NCI-H2196 treated with DMSO at 0.1 percent for 48 hours (cell line): ENCODE data around the gene PLD4.

Source experiments
- DNase-seq: peaks from one replicate; lab custom pipeline; 2025; ENCODE audit not compliant: unreplicated experiment; lab: John Stamatoyannopoulos, UW

PLD4 gene

DNA sequence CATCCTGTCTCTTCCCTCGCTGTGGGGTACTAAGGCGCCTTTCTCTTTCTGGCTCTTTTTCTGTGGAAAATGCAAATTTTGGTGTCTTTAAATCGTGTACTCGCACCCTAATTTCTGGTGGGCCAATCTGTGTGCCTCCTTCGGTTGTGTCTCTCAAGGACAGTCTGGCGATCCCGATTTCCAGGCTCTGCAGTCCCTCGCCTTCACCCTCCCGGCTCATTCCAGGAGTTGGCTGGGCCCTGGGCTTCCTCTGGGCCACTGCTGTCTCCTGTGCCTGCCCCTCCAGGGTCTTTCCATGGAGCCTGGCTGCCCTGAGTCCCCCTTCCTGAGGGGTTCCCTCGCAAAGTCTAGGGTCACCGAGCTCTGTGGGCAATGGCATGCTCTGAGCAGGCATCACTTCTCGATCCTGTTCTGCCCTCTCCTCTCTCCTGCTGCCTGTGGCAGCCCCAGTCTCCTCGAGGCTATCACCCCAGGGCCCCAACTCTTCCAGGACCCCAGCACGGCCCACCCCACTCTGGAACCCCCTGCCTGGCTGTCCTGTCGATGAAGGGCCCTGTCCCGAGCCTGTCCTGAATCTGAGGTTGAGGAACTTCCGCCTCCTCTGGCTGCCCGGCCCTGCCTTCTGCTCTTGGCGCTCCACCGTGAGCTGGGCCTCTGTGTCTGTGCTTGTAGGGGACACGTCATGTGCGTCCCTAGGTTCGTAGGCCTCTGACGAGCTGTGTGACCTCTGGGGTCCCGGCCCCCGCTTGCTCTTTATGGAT is 29.4 kb downstream of the PLD4 start:
- no peak for DNase-seq

- no peak for DNase-seq
These were observed 30.2 kb downstream of the PLD4 start for GRCh38 chr14:104954746-104955395.

GRCh38 chr14:104955396-104955770 is 30.7 kb downstream of the PLD4 start:
- DNase-seq: no peak

DNA sequence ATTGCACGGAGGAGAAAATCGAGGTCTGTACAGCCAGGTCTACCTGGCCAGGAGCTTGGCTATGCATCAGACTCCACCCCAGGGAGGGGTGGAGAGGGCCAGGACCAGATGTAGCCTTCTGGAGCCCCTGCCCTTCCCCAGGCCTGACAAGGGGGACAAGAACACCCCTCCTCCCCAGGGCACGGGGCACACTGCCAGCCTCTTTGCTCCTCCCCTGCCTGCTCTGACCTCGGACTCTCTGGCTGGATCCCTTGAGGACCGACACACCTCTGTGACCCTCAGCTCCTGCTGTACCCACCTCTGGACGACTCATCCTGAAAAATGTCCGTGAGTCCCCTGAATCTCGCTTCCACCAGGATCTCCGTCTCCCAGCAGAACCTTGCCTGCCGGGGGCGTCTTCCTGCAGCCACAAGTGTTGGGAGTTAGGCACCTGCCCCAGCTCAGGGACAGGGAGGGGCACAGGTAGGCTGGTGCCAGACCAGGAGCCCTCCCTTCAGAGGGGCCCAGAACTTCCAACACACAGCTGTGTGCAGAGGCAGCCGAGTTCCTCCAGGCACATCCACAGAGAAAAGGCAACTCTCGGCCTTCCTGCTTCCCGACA is 31.7 kb downstream of the PLD4 start:
- DNase-seq: no peak

GRCh38 chr14:104957146-104958113 is 32.8 kb downstream of the PLD4 start:
- DNase-seq: no peak

DNA sequence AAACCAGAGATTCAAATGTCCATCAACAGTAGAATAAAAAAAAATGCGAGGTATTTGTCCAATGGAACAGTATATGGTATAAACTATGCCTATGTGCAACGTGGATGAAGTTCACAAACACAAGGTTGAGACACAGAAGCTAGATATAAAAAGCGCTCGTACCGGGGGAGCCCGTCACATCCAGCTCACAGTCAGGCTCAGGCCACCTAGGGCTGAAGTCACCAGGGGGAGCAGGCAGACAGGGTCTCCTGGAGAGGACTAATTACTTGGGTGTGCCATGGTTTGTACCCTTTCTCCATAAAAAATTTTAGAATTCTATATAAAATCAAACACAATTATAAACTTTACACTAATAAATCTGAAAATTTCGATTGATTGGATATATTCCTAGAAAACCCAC is 39.9 kb downstream of the PLD4 start:
- DNase-seq: no peak

DNA sequence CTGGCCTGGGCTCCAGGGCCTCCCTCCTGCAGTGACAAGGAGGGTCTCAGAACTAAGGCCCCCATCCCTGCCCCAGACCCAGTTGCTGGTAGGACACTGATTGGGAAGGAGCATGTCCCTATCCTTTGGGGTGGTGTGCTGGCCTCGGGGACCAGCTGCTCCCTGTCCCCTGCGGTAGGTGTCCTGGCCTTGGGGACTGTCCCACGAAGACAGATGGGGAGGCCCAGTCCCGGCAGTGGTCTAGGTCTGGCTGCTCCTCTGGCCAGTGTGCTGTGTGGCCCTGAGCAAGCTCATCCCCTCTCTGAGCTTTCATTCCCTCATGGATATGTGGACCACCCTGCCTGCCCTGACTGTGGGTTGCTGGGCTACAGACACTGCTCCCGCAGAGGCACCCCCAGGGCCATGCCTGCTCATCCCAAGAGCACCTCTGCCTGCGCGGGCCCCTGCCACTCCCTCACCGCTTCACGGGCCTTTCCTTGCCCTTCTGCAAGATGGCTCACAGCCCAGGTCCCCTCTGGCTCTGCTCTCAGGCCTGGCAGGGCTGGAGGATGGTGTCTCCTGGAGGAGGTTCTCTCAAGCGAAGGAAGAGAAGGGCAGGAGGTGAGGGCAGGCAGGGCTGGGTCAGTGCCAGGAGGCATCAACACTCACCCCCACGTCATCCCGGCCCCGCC is 41.0 kb downstream of the PLD4 start:
- no peak for DNase-seq

GRCh38 chr14:104966261-104966865 is 41.7 kb downstream of the PLD4 start:
- DNase-seq: no peak

DNA sequence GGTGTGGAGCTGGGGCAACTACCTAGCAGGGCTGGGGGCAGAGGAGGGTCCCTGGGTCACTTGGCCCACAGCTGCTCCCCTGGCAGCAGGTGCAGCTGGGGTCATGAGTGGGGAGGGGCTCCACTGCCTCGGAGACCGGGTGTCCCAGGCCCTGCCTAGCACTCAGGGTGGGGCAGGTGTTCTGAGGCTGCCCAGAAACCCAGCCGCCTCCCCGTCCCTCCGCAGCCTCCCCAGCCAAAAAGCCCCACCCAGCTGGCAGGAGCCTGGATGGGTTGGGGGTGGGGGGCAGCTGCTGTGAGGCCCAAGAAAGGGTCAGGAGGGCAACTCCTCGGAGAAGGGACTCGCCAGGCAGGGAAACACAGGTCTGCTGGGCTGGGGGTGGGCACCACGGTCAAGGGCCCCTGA is 42.3 kb downstream of the PLD4 start:
- no peak for DNase-seq

DNA sequence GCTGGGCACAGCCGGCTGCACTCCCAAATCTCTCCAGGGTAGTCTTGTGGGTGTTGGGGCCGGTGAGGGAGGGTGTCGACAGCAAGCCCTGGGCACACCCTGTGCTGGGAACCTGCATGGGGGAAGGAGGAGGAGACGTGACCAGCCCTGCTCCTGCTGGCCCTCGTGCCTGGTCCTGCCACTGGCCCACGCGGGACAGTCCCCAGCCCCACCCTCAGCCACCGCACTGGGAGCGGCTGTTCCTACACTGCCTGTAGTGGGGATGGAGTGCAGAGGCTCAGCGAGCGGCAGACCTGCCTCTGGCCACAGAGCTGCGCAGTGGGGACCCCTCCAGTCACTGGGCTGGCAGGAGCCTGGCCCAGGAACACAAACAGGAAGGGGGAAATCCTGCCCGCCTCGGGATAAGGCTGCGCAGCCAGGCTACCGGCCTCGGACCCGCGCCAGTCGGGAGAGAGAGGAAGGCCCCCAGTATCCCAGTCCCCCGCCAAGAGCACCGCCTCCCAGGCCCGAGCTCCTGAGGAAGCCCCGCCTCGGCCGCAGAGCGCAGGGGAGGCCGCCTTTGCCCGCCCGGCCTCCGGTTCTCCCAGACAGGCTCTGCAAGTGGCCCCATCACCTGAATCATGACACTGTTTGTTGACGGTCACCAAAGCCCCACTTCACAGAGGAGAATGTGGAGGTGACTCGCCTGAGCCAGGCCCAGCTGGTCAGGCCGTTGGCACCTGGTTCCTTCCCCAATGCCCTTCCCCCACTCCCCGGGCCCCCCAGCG is 42.9 kb downstream of the PLD4 start:
- DNase-seq: no peak

GRCh38 chr14:104968153-104968527 is 43.5 kb downstream of the PLD4 start:
- DNase-seq: no peak

DNA sequence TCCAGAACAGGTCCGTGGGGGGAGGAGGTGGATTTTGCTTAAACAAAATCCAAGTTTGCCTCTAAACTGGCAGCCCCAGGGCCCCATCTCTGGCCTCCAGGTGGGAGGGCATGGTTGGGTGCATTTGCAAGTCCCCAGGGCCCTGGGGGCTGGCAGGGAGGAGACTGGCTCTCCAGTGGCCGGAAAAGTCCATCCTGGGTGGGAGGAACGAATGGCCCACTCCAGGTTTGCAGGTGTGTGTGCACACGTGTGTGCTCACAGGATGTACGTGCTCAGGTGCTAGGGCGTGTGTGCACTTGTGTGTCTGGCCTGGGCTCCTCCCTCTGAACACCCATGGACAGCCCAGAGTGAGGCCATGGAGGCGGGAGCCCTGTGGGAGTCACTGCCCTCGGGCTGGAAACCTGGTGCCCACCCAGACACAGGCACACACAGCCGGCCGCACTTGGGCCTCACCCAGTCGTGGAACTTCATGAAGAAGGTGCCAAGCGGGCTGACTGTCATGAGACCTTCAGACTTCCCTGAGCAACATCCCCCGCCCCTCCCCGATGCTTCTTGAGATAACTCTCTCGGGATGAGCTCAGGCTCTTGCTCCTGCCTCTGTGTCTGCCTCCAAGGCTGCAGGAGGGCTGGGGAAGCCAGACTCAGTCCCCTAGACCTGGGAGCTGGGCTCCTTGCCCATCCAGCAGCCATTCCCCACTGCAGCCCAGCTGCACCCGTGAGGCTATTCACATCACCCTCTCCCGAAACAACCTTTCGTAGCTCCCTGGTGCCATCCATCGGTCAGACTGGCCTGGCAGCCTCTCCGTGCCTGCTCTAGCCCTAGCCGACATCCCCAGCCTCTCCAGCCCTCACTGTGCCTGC is 44.1 kb downstream of the PLD4 start:
- no peak for DNase-seq

DNA sequence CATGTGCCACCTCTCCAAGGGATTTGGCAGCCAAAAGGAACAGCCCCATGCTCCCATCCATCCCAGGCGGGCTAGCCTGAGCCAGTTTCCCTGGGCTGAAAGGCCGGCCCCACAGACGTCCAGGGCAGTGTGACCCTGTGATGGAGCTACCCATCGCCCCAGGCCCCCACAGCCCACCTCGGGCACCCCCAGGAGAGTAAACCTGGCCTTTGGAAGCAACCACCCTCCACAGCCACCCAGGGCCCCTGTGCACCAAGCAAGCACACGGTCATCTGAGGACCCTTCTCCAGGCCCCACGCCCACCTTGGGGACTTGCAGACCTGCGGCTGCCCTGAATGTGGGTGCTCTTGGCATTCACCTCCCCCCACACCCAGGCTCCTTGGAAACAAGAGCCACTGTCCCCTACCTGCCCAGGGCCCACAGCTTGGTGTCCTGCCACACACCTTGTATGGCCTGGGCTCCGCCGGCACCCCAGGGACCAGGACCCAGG is 45.1 kb downstream of the PLD4 start:
- no peak for DNase-seq

DNA sequence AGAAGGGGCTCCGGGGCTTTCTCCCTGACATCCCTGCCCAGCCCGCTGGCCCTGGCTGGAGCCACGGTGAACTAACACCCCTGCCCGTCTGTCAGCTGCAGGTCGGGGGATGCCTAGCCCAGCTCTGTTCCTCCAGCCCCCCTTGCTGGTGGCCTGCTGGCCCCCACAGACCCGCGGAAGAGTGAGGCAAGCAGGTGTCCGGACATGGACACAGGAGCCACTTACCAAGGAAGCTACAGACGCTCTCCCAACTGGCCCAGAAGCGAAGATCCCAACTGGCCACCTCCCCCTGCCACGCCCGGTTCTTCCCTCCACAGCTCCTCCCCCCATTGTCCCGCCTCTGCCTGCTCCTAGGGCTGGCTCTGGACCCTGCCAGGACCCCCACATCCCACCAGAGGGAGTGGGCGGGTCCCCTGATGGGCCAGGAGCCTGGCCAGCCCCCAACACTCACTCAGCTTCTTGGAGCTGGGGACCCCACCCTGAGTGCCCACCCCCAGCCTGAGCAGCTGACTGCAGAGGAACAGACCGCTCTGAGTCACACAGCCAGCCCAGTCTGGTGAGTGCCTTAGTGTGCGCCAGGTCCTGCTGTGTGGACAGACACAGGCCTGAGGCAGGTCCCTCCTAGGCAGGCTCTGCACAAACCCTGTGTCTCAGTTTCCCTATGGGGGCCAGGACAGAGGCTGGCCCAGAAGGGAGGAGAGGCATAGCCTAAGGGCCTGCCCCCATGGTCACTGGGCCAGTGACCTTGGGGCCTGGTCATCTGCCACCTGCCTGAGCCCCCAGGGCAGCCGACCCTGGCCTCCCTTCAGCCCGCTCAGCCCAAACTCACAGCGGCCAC is 45.8 kb downstream of the PLD4 start:
- no peak for DNase-seq

GRCh38 chr14:104971447-104972240 is 47.0 kb downstream of the PLD4 start:
- DNase-seq: no peak

DNA sequence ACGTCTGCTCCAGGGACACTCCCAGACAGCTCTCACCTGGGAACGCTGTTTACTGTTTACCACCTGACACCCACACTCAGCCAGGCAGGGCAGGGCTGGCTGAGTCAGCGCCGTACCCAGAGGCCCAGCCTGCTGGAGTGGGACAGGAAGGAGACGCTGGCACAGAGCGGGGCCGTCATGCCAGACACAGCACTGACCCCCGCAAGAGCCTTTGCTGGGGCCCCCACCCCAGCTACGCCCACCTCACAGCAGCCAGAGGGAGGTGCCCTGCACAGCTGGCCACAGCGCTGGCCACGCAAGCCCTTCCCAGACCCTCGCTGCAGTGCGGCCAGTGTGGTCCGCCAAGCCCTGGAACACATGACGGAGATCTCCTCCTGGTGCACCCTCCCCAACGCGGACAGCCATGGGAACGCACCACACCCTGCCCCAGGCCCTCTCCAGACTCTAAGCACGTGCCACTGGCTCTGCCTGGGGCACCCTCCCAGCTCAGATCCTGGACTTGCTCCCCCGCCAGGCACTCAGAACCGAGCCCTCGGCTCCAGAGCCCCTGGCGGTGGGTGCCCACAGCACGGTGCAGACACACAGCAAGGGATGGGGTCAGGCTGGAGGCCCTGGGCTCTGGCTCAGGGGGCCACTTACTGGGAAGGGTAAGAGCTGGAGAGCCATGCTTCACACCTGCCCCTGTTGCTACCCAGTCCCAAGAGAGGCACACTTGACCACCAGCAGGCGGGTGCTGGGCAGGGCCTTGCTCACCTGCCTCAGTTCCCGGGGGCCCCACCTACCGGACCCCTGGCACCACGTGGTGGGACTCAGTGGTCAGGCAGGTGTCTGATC is 47.8 kb downstream of the PLD4 start:
- DNase-seq: no peak
